CD14-positive monocyte (primary cell): ENCODE measurements around the gene ABCC11. TPM values are rescaled to one million over a fixed set of nuclear protein-coding genes. Genes with fewer than 3 reads are reported as not detected.

Source experiments
- DNase-seq, 3 donors: peaks; one replicate each; pipeline ENCODE4 v3.0.0-alpha.2; 2011 to 2022
- H2AFZ ChIP-seq: 2 replicates; pipeline ENCODE4 v1.6.0; 2012; ENCODE audit warnings: mild to moderate bottlenecking, low read depth, low read length, inconsistent platforms; ENCODE audit not compliant: insufficient read depth, poor library complexity, severe bottlenecking
- H3K27ac ChIP-seq, 2 donors: 1 replicate in 1 of 2; 2 replicates in 1 of 2; pipeline ENCODE4 v1.5.1; 2012 to 2013; ENCODE audit warnings: low read length in 2 of 2, control low read depth in 1 of 2, inconsistent platforms in 1 of 2, low read depth in 1 of 2, mild to moderate bottlenecking in 1 of 2
- H3K27me3 ChIP-seq, 2 donors: one replicate each; pipeline versions ENCODE4 v1.6.0 to v1.6.1; 2011 to 2013; ENCODE audit warnings: low read length in 2 of 2; ENCODE audit not compliant: control insufficient read depth in 2 of 2, insufficient read depth in 2 of 2
- H3K36me3 ChIP-seq, 2 donors: replicated peaks in 1 of 2; 1 replicate in 1 of 2; 2 replicates in 1 of 2; pipeline versions ENCODE4 v1.5.1 to v1.6.1; 2012 to 2013; ENCODE audit warnings: low read length in 2 of 2, control low read depth in 1 of 2, inconsistent platforms in 1 of 2, mild to moderate bottlenecking in 1 of 2; ENCODE audit not compliant: insufficient read depth in 2 of 2, control insufficient read depth in 1 of 2
- H3K4me1 ChIP-seq, 2 donors: 1 replicate in 1 of 2; 2 replicates in 1 of 2; pipeline versions ENCODE4 v1.5.1 to v1.6.1; 2012 to 2013; ENCODE audit warnings: low read length in 2 of 2, control low read depth in 1 of 2, inconsistent platforms in 1 of 2, mild to moderate bottlenecking in 1 of 2, moderate library complexity in 1 of 2; ENCODE audit not compliant: insufficient read depth in 2 of 2, control insufficient read depth in 1 of 2
- H3K4me2 ChIP-seq: replicated peaks from 2 replicates; pipeline ENCODE3; 2012; ENCODE audit warnings: low read length, moderate library complexity, mild to moderate bottlenecking; ENCODE audit not compliant: poor library complexity, severe bottlenecking; ENCODE audit errors: extremely low read depth
- H3K4me3 ChIP-seq, 3 experiments: fragments of 200-600 bp in 1 of 3; sonication (generic) in 1 of 3; replicated peaks in 1 of 3; 1 replicate in 2 of 3; 2 replicates in 1 of 3; pipeline ENCODE4 v1.5.1; 2011 to 2013; ENCODE audit warnings: low read length in 3 of 3, mild to moderate bottlenecking in 3 of 3, control low read depth in 2 of 3, low read depth in 2 of 3, inconsistent platforms in 1 of 3, moderate library complexity in 1 of 3
- H3K79me2 ChIP-seq: 2 replicates; pipeline ENCODE4 v1.6.0; 2012; ENCODE audit warnings: mild to moderate bottlenecking, control low read depth, inconsistent platforms, low read length, moderate library complexity; ENCODE audit not compliant: insufficient read depth
- H3K9ac ChIP-seq: 2 replicates; pipeline ENCODE4 v1.6.0; 2017; ENCODE audit warnings: low read length, mild to moderate bottlenecking; ENCODE audit not compliant: insufficient read depth, poor library complexity, severe bottlenecking
- H3K9me3 ChIP-seq, 2 donors: replicated peaks in 1 of 2; 1 replicate in 1 of 2; 2 replicates in 1 of 2; pipeline versions ENCODE4 v1.5.1 to v1.6.1; 2012 to 2013; ENCODE audit warnings: low read length in 2 of 2, control low read depth in 1 of 2; ENCODE audit not compliant: control insufficient read depth in 1 of 2, insufficient read depth in 1 of 2
- H4K20me1 ChIP-seq: 2 replicates; pipeline ENCODE4 v1.6.0; 2012; ENCODE audit warnings: mild to moderate bottlenecking, low read length, control low read depth, moderate library complexity; ENCODE audit not compliant: insufficient read depth
- H3K27ac Mint-ChIP-seq, 7 donors: one replicate each; pipeline ENCODE4 v1.8.0; 2020; ENCODE audit warnings: mild to moderate bottlenecking in 7 of 7, mixed read lengths in 7 of 7, moderate library complexity in 6 of 7, inconsistent platforms in 2 of 7
- H3K27me3 Mint-ChIP-seq, 3 donors: one replicate each; pipeline ENCODE4 v1.8.0; 2021 to 2022; ENCODE audit warnings: low read depth in 3 of 3, mild to moderate bottlenecking in 3 of 3, mixed read lengths in 3 of 3, moderate library complexity in 3 of 3, inconsistent platforms in 1 of 3
- H3K36me3 Mint-ChIP-seq, 2 donors: one replicate each; pipeline ENCODE4 v1.8.0; 2020; ENCODE audit warnings: mixed read lengths in 2 of 2, inconsistent platforms in 1 of 2, mild to moderate bottlenecking in 1 of 2
- H3K4me1 Mint-ChIP-seq: one replicate; pipeline ENCODE4 v1.8.0; 2020; ENCODE audit warnings: mild to moderate bottlenecking, mixed read lengths
- H3K4me3 Mint-ChIP-seq, 2 donors: one replicate each; pipeline ENCODE4 v1.8.0; 2020; ENCODE audit warnings: mild to moderate bottlenecking in 2 of 2, mixed read lengths in 2 of 2, moderate library complexity in 1 of 2
- H3K9me3 Mint-ChIP-seq, 7 donors: one replicate each; pipeline ENCODE4 v1.8.0; 2020 to 2022; ENCODE audit warnings: mixed read lengths in 7 of 7, mild to moderate bottlenecking in 6 of 7, moderate library complexity in 6 of 7, inconsistent platforms in 2 of 7
- CTCF ChIP-seq: fragments of 200-600 bp; IDR thresholded peaks from one replicate; pipeline ENCODE4 v1.8.0; 2022; ENCODE audit warnings: antibody characterized with exemption, mild to moderate bottlenecking
- WGBS: methylation state at CpG from one replicate; pipeline ENCODE4 v1.1.5; 2013; ENCODE audit warnings: missing lambda C conversion rate; ENCODE audit not compliant: insufficient coverage; 5-methylcytosine and 5-hydroxymethylcytosine counted together
- intact Hi-C, 2 donors: fragments of 100-400 bp; cut with micrococcal nuclease; formaldehyde crosslinking; loops; one replicate each; pipeline versions ENCODE4 v1.15.0 to v1.15.1; 2023
- polyA plus RNA-seq, 3 donors: library from polyadenylated mRNA; depleted of rRNA in 1 of 3; unstranded in 2 of 3; stranded (reverse) in 1 of 3; fragments of 300-500 nt in 2 of 3; fragments of >200 nt in 1 of 3; fragmentation: Illumina TruSeq in 2 of 3; gene quantifications; 1 replicate in 2 of 3; 2 replicates in 1 of 3; pipeline ENCODE4 v1.2.3, GENCODE V29; 2012 to 2021

ABCC11 gene
- polyA plus RNA-seq, 3 donors = 0.03 TPM; not detected in 2

- H3K4me2 ChIP-seq = no peak overlapping the region
- Mint-ChIP-seq H3K27ac (peak overlapping the region in 1 of 7 donors; percentile 35), H3K9me3 (no peaks in the 10 kb centered on the region), H3K36me3 (peaks cover 65 to 68% of the 10 kb centered on the region in 2 donors), H3K27me3 (no peaks in the 10 kb centered on the region), H3K4me3 (no peak overlapping the region), H3K4me1 (peaks cover 9% of the 10 kb centered on the region)
- H3K36me3 ChIP-seq = peaks cover 23 to 89% of the 10 kb centered on the region in 2 donors
- H2AFZ ChIP-seq = no peak overlapping the region
- TF ChIP-seq CTCF = no peak
- no peaks in the 10 kb centered on the region for H4K20me1 ChIP-seq
- H3K9me3 ChIP-seq = no peaks in the 10 kb centered on the region
- no peaks in the 10 kb centered on the region for H3K27me3 ChIP-seq
- no peak overlapping the region for H3K9ac ChIP-seq
- H3K27ac ChIP-seq = peak overlapping the region in 1 of 2 donors; percentile 46
- intact Hi-C loops = no loop called here
- WGBS = 100% methylated on average over 1 of the region's 2 CpGs
- H3K79me2 ChIP-seq = no peaks in the 10 kb centered on the region
- peaks cover 0 to 2% of the 10 kb centered on the region in 2 donors for H3K4me1 ChIP-seq
- no peak overlapping the region for H3K4me3 ChIP-seq
- DNase-seq = no peak
Observed at GRCh38 chr16:48279199-48279598, 31.9 kb upstream of the ABCC11 start.

GRCh38 chr16:48277158-48277557, 29.8 kb upstream of the ABCC11 start:
- Mint-ChIP-seq H3K4me1 (peaks cover 9% of the 10 kb centered on the region), H3K9me3 (no peaks in the 10 kb centered on the region), H3K4me3 (no peak overlapping the region), H3K27me3 (no peaks in the 10 kb centered on the region), H3K36me3 (peaks cover 62 to 64% of the 10 kb centered on the region in 2 donors), H3K27ac (peak overlapping the region in 2 of 7 donors; percentile 43 to 64)
- TF ChIP-seq CTCF = no peak
- Histone ChIP-seq H4K20me1 (no peaks in the 10 kb centered on the region), H3K27ac (no peak overlapping the region), H3K79me2 (peaks cover 2% of the 10 kb centered on the region), H3K27me3 (no peaks in the 10 kb centered on the region), H3K4me1 (peaks cover 0 to 2% of the 10 kb centered on the region in 2 donors), H3K9me3 (no peaks in the 10 kb centered on the region), H3K9ac (no peak overlapping the region), H2AFZ (no peak overlapping the region), H3K36me3 (peaks cover 30 to 86% of the 10 kb centered on the region in 2 donors), H3K4me2 (no peak overlapping the region), H3K4me3 (no peak overlapping the region)
- intact Hi-C loops = no loop called here
- DNase-seq = no peak
- 94% methylated on average over 2 of the region's 5 CpGs for WGBS
